ENCODE measurements around the gene SELENOW. TPM values are rescaled to one million over a fixed set of nuclear protein-coding genes. Genes with fewer than 3 reads are reported as not detected.

Gene SELENOW
- total and polyA plus RNA-seq, 2 of the 4 experiments (the other 2 are of a cell fraction), result 61.3 to 217 TPM

DNA sequence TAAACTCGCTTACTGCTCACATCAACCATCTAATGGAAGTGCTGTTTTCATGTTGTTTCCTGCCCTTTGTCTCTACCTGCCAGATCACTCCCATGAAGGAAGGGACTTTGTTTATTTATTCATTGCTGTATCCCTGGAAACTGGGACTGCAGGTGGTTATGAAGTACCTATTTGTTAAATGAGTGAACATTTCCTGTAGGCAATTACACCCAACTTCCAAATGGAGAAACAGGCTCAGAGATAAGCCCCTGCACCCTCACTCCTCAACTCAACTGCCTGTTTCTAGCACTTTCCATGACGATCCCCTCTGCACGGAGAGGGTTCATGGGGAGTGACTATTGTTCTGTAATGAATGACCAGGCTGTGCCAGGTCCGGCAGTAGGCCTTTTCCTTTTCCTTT lies 1.9 kb upstream of the SELENOW start:
- Histone ChIP-seq H3K79me1 (ENCODE audit: low read depth in 1 of 2, low read length in 2 of 2) (peaks cover 22 to 36% of the 10 kb centered on the region in 2 experiments), H3K27ac (ENCODE audit: insufficient read depth, low read length) (no peak overlapping the region), H3K14ac (replicated peaks; ENCODE audit: low read depth, low read length) (no peak overlapping the region), H4K20me1 (ENCODE audit: insufficient read depth, low read length) (peaks cover 21% of the 10 kb centered on the region; the same call in 1 of the 2 replicates), H3K9me1 (ENCODE audit: insufficient read depth, low read length) (peaks cover 11% of the 10 kb centered on the region), H3K18ac (ENCODE audit: low read depth, low read length) (no peak overlapping the region), H3K23ac (ENCODE audit: low read depth, low read length) (no peak overlapping the region), H2BK15ac (ENCODE audit: low read depth, low read length) (no peak overlapping the region), H3K4me1 (ENCODE audit: control insufficient read depth, insufficient read depth, low read length) (peaks cover 2% of the 10 kb centered on the region; the same call in 1 of the 2 replicates), H3K9me3 (ENCODE audit: control insufficient read depth, insufficient read depth, low read length) (no peaks in the 10 kb centered on the region), H3K27me3 (ENCODE audit: control insufficient read depth, insufficient read depth, low read length) (no peaks in the 10 kb centered on the region), H3K4me2 (ENCODE audit: low read depth, low read length) (no peak overlapping the region), H2BK5ac (ENCODE audit: low read depth, low read length, poor library complexity, severe bottlenecking) (no peak overlapping the region), H2AFZ (replicated peaks; ENCODE audit: low read length, poor library complexity) (no peak overlapping the region), H3K9ac (ENCODE audit: low read depth, low read length) (no peak overlapping the region), H3K56ac (ENCODE audit: extremely low read depth, insufficient read depth, low read length) (no peak overlapping the region), H3K4ac (ENCODE audit: low read depth, low read length) (no peak overlapping the region), H2BK20ac (ENCODE audit: low read depth, low read length) (no peak overlapping the region), H3K4me3 (ENCODE audit: insufficient read depth, low read depth, low read length) (no peak overlapping the region), H4K8ac (ENCODE audit: low read depth in 2 of 2, low read length in 2 of 2) (no peak overlapping the region), H4K5ac (ENCODE audit: low read depth, low read length) (no peak overlapping the region), H2AK9ac (replicated peaks; ENCODE audit: low read depth, low read length, poor library complexity) (no peak overlapping the region), H2AK5ac (ENCODE audit: low read depth, low read length) (no peak overlapping the region), H4K91ac (ENCODE audit: insufficient read depth, low read depth, low read length) (no peak overlapping the region), H3K36me3 (ENCODE audit: control insufficient read depth, insufficient read depth, low read length) (peaks cover 12% of the 10 kb centered on the region), H2BK120ac (ENCODE audit: low read depth, low read length) (no peak overlapping the region)
- in situ Hi-C loops (cut with MboI; ENCODE audit: low sequenced_read_pairs) (no loop called here), dilution Hi-C loops (cut with HindIII; ENCODE audit: low sequenced_read_pairs, unreplicated experiment) (no loop called here), intact Hi-C loops (cut with micrococcal nuclease) (no loop called here)
- ChIA-PET CTCF (interaction anchor here (1.4 kb wide), 1 partner anchor 11 kb away, joined by 4 read pairs; no protein-coding TSS in a partner anchor), POLR2A (ENCODE audit: unreplicated experiment) (no interaction called here)
- ATAC-seq (ENCODE audit: low read depth), result no peak
- TF ChIP-seq MAFK (IDR thresholded peaks at IDR 0.05; ENCODE audit: low read depth, low read length) (no peak), CEBPB (IDR thresholded peaks at IDR 0.05; ENCODE audit: low read depth, low read length) (no peak), POLR2A (IDR thresholded peaks at IDR 0.05; ENCODE audit: low read depth, low read length) (no peak), SMC3 (IDR thresholded peaks at IDR 0.05; ENCODE audit: low read depth, low read length) (no peak), FOS (IDR thresholded peaks at IDR 0.05; ENCODE audit: low read depth, low read length) (no peak), RAD21 (IDR thresholded peaks at IDR 0.05; ENCODE audit: low read length) (no peak), RFX5 (IDR thresholded peaks at IDR 0.05; ENCODE audit: low read depth, low read length) (no peak), BHLHE40 (IDR thresholded peaks at IDR 0.05; ENCODE audit: low read depth, low read length) (no peak), RCOR1 (IDR thresholded peaks at IDR 0.05; ENCODE audit: insufficient replicate concordance, low read length) (no peak), CHD1 (IDR thresholded peaks at IDR 0.05; ENCODE audit: low read depth, low read length) (no peak), NFE2L2 (IDR thresholded peaks at IDR 0.05; ENCODE audit: low read depth, low read length) (no peak)
- TF ChIP-seq, protein P1, sequence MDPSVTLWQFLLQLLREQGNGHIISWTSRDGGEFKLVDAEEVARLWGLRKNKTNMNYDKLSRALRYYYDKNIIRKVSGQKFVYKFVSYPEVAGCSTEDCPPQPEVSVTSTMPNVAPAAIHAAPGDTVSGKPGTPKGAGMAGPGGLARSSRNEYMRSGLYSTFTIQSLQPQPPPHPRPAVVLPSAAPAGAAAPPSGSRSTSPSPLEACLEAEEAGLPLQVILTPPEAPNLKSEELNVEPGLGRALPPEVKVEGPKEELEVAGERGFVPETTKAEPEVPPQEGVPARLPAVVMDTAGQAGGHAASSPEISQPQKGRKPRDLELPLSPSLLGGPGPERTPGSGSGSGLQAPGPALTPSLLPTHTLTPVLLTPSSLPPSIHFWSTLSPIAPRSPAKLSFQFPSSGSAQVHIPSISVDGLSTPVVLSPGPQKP (IDR thresholded peaks at IDR 0.05; ENCODE audit: borderline replicate concordance, low read depth, low read length), result no peak
- TF ChIP-seq, protein P2, sequence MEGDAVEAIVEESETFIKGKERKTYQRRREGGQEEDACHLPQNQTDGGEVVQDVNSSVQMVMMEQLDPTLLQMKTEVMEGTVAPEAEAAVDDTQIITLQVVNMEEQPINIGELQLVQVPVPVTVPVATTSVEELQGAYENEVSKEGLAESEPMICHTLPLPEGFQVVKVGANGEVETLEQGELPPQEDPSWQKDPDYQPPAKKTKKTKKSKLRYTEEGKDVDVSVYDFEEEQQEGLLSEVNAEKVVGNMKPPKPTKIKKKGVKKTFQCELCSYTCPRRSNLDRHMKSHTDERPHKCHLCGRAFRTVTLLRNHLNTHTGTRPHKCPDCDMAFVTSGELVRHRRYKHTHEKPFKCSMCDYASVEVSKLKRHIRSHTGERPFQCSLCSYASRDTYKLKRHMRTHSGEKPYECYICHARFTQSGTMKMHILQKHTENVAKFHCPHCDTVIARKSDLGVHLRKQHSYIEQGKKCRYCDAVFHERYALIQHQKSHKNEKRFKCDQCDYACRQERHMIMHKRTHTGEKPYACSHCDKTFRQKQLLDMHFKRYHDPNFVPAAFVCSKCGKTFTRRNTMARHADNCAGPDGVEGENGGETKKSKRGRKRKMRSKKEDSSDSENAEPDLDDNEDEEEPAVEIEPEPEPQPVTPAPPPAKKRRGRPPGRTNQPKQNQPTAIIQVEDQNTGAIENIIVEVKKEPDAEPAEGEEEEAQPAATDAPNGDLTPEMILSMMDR (conservative IDR thresholded peaks at IDR 0.05; ENCODE audit: low read depth, low read length), result no peak
- DNase-seq, result no peak
- WGBS, 2 experiments (ENCODE audit: extremely low coverage in 2 of 2, insufficient read length in 1 of 2), result no CpG with 5 or more reads among the region's 4 CpGs
- BruUV-seq (replicated peaks), result no TSS peak

Data from IMR-90 (cell line).